B cell (primary cell): ENCODE measurements around the gene CACNA2D3. TPM values are rescaled to one million over a fixed set of nuclear protein-coding genes. Genes with fewer than 3 reads are reported as not detected.

Experiments used
- ATAC-seq: fragments of 200-7000 bp; cut with Tn5 transposase; one replicate; pipeline ENCODE4 v1.10.0; 2021; ENCODE audit warnings: low read depth, mild to moderate bottlenecking, moderate number of reproducible peaks, moderate library complexity
- CTCF ChIA-PET: fragments of 350-600 bp; sonication (Branson Sonifier 250); formaldehyde crosslinking; loops from one replicate; lab custom pipeline; 2021; ENCODE audit warnings: antibody characterized with exemption, inconsistent platforms; lab: Charles Lee
- POLR2A ChIA-PET: fragments of 350-600 bp; sonication (Branson Sonifier 250); formaldehyde crosslinking; loops from one replicate; lab custom pipeline; 2021; ENCODE audit warnings: antibody characterized with exemption; lab: Charles Lee
- DNase-seq: peaks from one replicate; pipeline ENCODE4 v3.0.0; 2013
- H2AFZ ChIP-seq: 2 replicates; pipeline ENCODE4 v1.6.1; 2012; ENCODE audit warnings: mild to moderate bottlenecking, low read depth, low read length; ENCODE audit not compliant: insufficient read depth, poor library complexity, severe bottlenecking
- H3K27ac ChIP-seq, 2 donors: 1 replicate in 1 of 2; 2 replicates in 1 of 2; pipeline ENCODE4 v1.5.1; 2012 to 2013; ENCODE audit warnings: low read length in 2 of 2, mild to moderate bottlenecking in 2 of 2, moderate library complexity in 1 of 2
- H3K27me3 ChIP-seq, 4 experiments: fragments of 200-600 bp in 1 of 4; sonication (generic) in 1 of 4; replicated peaks in 1 of 4; 1 replicate in 2 of 4; 2 replicates in 2 of 4; pipeline versions ENCODE4 v1.6.1 to v1.7.0; 2013 to 2016; ENCODE audit warnings: low read length in 3 of 4, mild to moderate bottlenecking in 2 of 4, mixed read lengths in 1 of 4, moderate library complexity in 1 of 4; ENCODE audit not compliant: insufficient read depth in 4 of 4, control insufficient read depth in 3 of 4; ENCODE audit errors: control extremely low read depth in 1 of 4
- H3K36me3 ChIP-seq, 2 experiments: replicated peaks in 1 of 2; 1 replicate in 1 of 2; 2 replicates in 1 of 2; pipeline versions ENCODE4 v1.6.1 to v1.7.1; 2013; ENCODE audit warnings: low read length in 1 of 2; ENCODE audit not compliant: insufficient read depth in 2 of 2, control insufficient read depth in 1 of 2; ENCODE audit errors: control extremely low read depth in 1 of 2, extremely low read depth in 1 of 2
- H3K4me1 ChIP-seq, 2 donors: fragments of 200-600 bp in 1 of 2; sonication (generic) in 1 of 2; 1 replicate in 1 of 2; 2 replicates in 1 of 2; pipeline versions ENCODE4 v1.5.1 to v1.6.1; 2013 to 2017; ENCODE audit warnings: low read length in 2 of 2; ENCODE audit not compliant: control insufficient read depth in 2 of 2, insufficient read depth in 2 of 2
- H3K4me2 ChIP-seq: replicated peaks from 2 replicates; pipeline ENCODE3; 2012; ENCODE audit warnings: mild to moderate bottlenecking, low read depth, low read length; ENCODE audit not compliant: poor library complexity, severe bottlenecking
- H3K4me3 ChIP-seq, 5 experiments: fragments of 200-600 bp in 1 of 5; sonication (generic) in 1 of 5; 1 replicate in 3 of 5; 2 replicates in 2 of 5; pipeline versions ENCODE4 v1.5.1 to v1.7.0; 2011 to 2016; ENCODE audit warnings: low read length in 4 of 5, mild to moderate bottlenecking in 4 of 5, low read depth in 2 of 5, control low read depth in 1 of 5, moderate library complexity in 1 of 5; ENCODE audit not compliant: insufficient read depth in 1 of 5; ENCODE audit errors: control extremely low read depth in 1 of 5, extremely low read depth in 1 of 5
- H3K79me2 ChIP-seq: fragments of 200-600 bp; sonication (generic); one replicate; pipeline ENCODE4 v1.6.0; 2016; ENCODE audit warnings: low read length; ENCODE audit not compliant: control insufficient read depth, insufficient read depth
- H3K9ac ChIP-seq: fragments of 200-600 bp; sonication (generic); 2 replicates; pipeline ENCODE4 v1.6.1; 2017; ENCODE audit warnings: mild to moderate bottlenecking, low read length, moderate library complexity
- H3K9me3 ChIP-seq, 3 donors: one replicate each; pipeline versions ENCODE4 v1.6.1 to v1.7.1; 2013; ENCODE audit warnings: low read length in 2 of 3; ENCODE audit not compliant: control insufficient read depth in 2 of 3, insufficient read depth in 1 of 3; ENCODE audit errors: control extremely low read depth in 1 of 3
- H4K20me1 ChIP-seq: 2 replicates; pipeline ENCODE4 v1.6.0; 2012; ENCODE audit warnings: mild to moderate bottlenecking, low read length; ENCODE audit not compliant: insufficient read depth, control insufficient read depth, poor library complexity, severe bottlenecking
- H3K27ac Mint-ChIP-seq: one replicate; pipeline ENCODE4 v1.8.0; 2021; ENCODE audit warnings: mixed read lengths
- H3K27me3 Mint-ChIP-seq: one replicate; pipeline ENCODE4 v1.8.0; 2021; ENCODE audit warnings: mixed read lengths
- H3K4me1 Mint-ChIP-seq: one replicate; pipeline ENCODE4 v1.8.0; 2021; ENCODE audit warnings: mixed read lengths
- H3K4me3 Mint-ChIP-seq: one replicate; pipeline ENCODE4 v1.8.0; 2021; ENCODE audit warnings: mixed read lengths
- H3K9me3 Mint-ChIP-seq: one replicate; pipeline ENCODE4 v1.8.0; 2022; ENCODE audit warnings: mixed read lengths; ENCODE audit not compliant: insufficient read depth
- EZH2 ChIP-seq: IDR thresholded peaks from 2 replicates; pipeline ENCODE4 v1.6.1; 2012; ENCODE audit warnings: borderline replicate concordance, low read depth, mild to moderate bottlenecking, moderate library complexity, low read length; ENCODE audit not compliant: insufficient read depth, poor library complexity, severe bottlenecking
- WGBS: methylation state at CpG from one replicate; pipeline ENCODE4 v1.1.5; 2013; ENCODE audit warnings: missing lambda C conversion rate; ENCODE audit not compliant: insufficient coverage; 5-methylcytosine and 5-hydroxymethylcytosine counted together
- intact Hi-C: fragments of 100-400 bp; cut with micrococcal nuclease; formaldehyde crosslinking; loops from one replicate; pipeline ENCODE4 v1.10.0; 2022
- polyA plus RNA-seq: library from polyadenylated mRNA; depleted of rRNA; stranded (reverse); fragments of >200 nt; gene quantifications from 2 replicates; pipeline ENCODE4 v1.2.3, GENCODE V29; 2012
- total RNA-seq, 2 donors: library from RNA; stranded (reverse); fragments of 120-200 nt in 1 of 2; gene quantifications; 1 replicate in 1 of 2; 2 replicates in 1 of 2; pipeline versions ENCODE4 v1.2.3 to v1.2.4, GENCODE V29; 2013 to 2022
- TF ChIP-seq, protein P1 (sequence below): fragments of 200-600 bp; IDR thresholded peaks from one replicate; pipeline ENCODE4 v1.8.0; 2022; ENCODE audit warnings: antibody characterized with exemption, mild to moderate bottlenecking

Gene CACNA2D3
- total and polyA plus RNA-seq, 2 donors (not counting 1 experiment from before 2014, with no cell fraction given) = not detected

DNA sequence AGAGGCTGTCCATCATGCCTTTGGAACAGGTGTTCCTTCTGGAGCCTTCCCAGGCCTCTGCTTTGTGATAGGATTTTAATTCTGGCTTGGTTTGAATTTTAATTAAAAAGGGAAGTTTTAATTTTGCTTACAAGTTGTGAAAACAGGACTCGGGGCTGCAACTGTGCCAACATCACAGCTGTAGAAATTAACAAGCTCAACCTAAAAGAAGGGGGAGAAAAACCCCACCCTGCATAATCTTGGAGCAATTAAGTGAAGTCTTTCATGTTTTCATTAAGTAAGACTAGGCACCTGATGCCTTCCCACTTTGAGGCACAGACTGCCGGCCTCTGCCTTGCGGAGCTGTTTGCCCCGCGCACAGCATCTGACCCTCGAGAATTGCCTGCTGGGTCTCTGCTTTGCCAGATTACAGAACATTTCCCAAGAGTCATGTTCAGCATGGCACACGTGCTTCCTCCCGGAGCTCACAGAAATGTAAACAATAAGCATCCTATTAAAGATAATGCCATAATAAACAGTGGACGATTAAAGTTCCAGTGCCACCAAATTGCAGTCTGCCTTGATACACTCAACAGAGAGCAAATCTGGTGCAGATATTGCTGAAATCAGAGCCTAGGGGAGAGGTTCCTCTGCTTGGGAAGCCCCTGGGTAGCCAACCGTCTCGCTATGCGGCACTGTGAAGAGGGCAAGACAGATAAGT, 441.3 kb downstream of the CACNA2D3 start:
- ATAC-seq (no peak), DNase-seq (no peak)
- no peak overlapping the region for H3K4me3 Mint-ChIP-seq
- H3K79me2 ChIP-seq = no peaks in the 10 kb centered on the region
- H3K27me3 ChIP-seq = no peaks in the 10 kb centered on the region
- peaks cover 2% of the 10 kb centered on the region for H3K9me3 Mint-ChIP-seq
- WGBS = 81% methylated on average over 11 of the region's 12 CpGs
- H3K27ac Mint-ChIP-seq = no peak overlapping the region
- no peaks in the 10 kb centered on the region for H3K4me1 ChIP-seq
- H3K4me2 ChIP-seq = no peak overlapping the region
- no peak overlapping the region for H3K4me3 ChIP-seq
- no peak overlapping the region for H2AFZ ChIP-seq
- ChIA-PET CTCF (no interaction called here), POLR2A (no interaction called here)
- H3K36me3 ChIP-seq = no peaks in the 10 kb centered on the region
- H3K9me3 ChIP-seq = no peaks in the 10 kb centered on the region
- intact Hi-C loops = no loop called here
- no peak for TF ChIP-seq EZH2
- TF ChIP-seq, protein P1, sequence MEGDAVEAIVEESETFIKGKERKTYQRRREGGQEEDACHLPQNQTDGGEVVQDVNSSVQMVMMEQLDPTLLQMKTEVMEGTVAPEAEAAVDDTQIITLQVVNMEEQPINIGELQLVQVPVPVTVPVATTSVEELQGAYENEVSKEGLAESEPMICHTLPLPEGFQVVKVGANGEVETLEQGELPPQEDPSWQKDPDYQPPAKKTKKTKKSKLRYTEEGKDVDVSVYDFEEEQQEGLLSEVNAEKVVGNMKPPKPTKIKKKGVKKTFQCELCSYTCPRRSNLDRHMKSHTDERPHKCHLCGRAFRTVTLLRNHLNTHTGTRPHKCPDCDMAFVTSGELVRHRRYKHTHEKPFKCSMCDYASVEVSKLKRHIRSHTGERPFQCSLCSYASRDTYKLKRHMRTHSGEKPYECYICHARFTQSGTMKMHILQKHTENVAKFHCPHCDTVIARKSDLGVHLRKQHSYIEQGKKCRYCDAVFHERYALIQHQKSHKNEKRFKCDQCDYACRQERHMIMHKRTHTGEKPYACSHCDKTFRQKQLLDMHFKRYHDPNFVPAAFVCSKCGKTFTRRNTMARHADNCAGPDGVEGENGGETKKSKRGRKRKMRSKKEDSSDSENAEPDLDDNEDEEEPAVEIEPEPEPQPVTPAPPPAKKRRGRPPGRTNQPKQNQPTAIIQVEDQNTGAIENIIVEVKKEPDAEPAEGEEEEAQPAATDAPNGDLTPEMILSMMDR = no peak
- H3K9ac ChIP-seq = no peak overlapping the region
- H3K27ac ChIP-seq = no peak overlapping the region
- no peaks in the 10 kb centered on the region for H4K20me1 ChIP-seq
- peaks cover 3% of the 10 kb centered on the region for H3K27me3 Mint-ChIP-seq
- no peaks in the 10 kb centered on the region for H3K4me1 Mint-ChIP-seq

GRCh38 chr3:54564374-54564925, 442.1 kb downstream of the CACNA2D3 start:
- CTCF ChIA-PET = no interaction called here
- no peaks in the 10 kb centered on the region for H4K20me1 ChIP-seq
- no peak overlapping the region for H3K4me3 Mint-ChIP-seq
- H3K4me2 ChIP-seq = no peak overlapping the region
- H3K36me3 ChIP-seq = no peaks in the 10 kb centered on the region
- H3K9me3 Mint-ChIP-seq = peaks cover 2% of the 10 kb centered on the region
- WGBS = 95% methylated on average over 4 of the region's 6 CpGs
- DNase-seq = no peak
- no peaks in the 10 kb centered on the region for H3K4me1 Mint-ChIP-seq
- POLR2A ChIA-PET = no interaction called here
- H3K27ac ChIP-seq = no peak overlapping the region
- peaks cover 3% of the 10 kb centered on the region for H3K27me3 Mint-ChIP-seq
- no peak for TF ChIP-seq EZH2
- TF ChIP-seq, protein P1 = no peak
- H3K4me1 ChIP-seq = no peaks in the 10 kb centered on the region
- no peaks in the 10 kb centered on the region for H3K27me3 ChIP-seq
- H3K9ac ChIP-seq = no peak overlapping the region
- no peak overlapping the region for H3K4me3 ChIP-seq
- no peak overlapping the region for H2AFZ ChIP-seq
- intact Hi-C loops = no loop called here
- H3K79me2 ChIP-seq = no peaks in the 10 kb centered on the region
- no peak for ATAC-seq
- no peaks in the 10 kb centered on the region for H3K9me3 ChIP-seq
- H3K27ac Mint-ChIP-seq = no peak overlapping the region
